K562 (cell line): ENCODE results near the gene CDK14. TPM values are rescaled to one million over a fixed set of nuclear protein-coding genes. Genes with fewer than 3 reads are reported as not detected.

Experiments used
- ATAC-seq: fragments of 200-7000 bp; cut with Tn5 transposase; 3 replicates; pipeline ENCODE4 v1.9.1; 2020; ENCODE audit warnings: moderate library complexity
- BruUV-seq: library from RNA; stranded (reverse); fragments of 400-500 nt; replicated peaks from 2 replicates; lab custom pipeline; 2021; lab: Mats Ljungman, UMichigan
- CTCF ChIA-PET: fragments of 300-600 bp; formaldehyde crosslinking; extraction: SDS; loops from one replicate; lab custom pipeline; 2021; ENCODE audit warnings: low intra/inter-chr PET ratio; lab: Yijun Ruan, JAX
- POLR2A ChIA-PET: fragments of 300-600, 350-650 bp; sonication (Branson Sonifier 250); formaldehyde crosslinking; extraction: SDS; loops from one replicate; lab custom pipeline; 2021; ENCODE audit warnings: antibody characterized with exemption, inconsistent platforms; lab: Yijun Ruan, JAX
- DNase-seq, 4 experiments: peaks; one replicate each; pipeline versions ENCODE4 v3.0.0 to v3.0.0-alpha.2; 2011 to 2018; ENCODE audit warnings: low spot score in 3 of 4, mixed read lengths in 3 of 4; ENCODE audit errors: extremely low read depth in 1 of 4
- FAIRE-seq: peaks from 2 replicates; lab custom pipeline; 2011; peaks lifted over from hg19 to GRCh38; lab: Jason Lieb, UNC
- H2AFZ ChIP-seq: 2 replicates; pipeline ENCODE4 v1.6.0; 2011; ENCODE audit warnings: low read depth, low read length, control low read depth, inconsistent platforms
- H3K27ac ChIP-seq: fragments of 200-600 bp; 3 replicates; pipeline ENCODE4 v1.8.0; 2011; ENCODE audit warnings: low read depth, mild to moderate bottlenecking, control low read depth, inconsistent platforms, low read length, moderate library complexity, mixed read lengths; ENCODE audit errors: extremely low read depth
- H3K27me3 ChIP-seq, 2 experiments: fragments of 300-600 bp in 1 of 2; 2 replicates in 1 of 2; 3 replicates in 1 of 2; pipeline versions ENCODE4 v1.6.0 to v1.8.0; 2011; ENCODE audit warnings: inconsistent platforms in 2 of 2, low read length in 2 of 2, mild to moderate bottlenecking in 1 of 2, mixed read lengths in 1 of 2, moderate library complexity in 1 of 2; ENCODE audit not compliant: control insufficient read depth in 2 of 2, insufficient read depth in 2 of 2
- H3K36me3 ChIP-seq: fragments of 300-600 bp; 3 replicates; pipeline ENCODE4 v1.8.0; 2011; ENCODE audit warnings: mild to moderate bottlenecking, low read length, inconsistent platforms; ENCODE audit not compliant: control insufficient read depth, insufficient read depth
- H3K4me1 ChIP-seq, 2 experiments: fragments of 200-600 bp in 1 of 2; replicated peaks in 1 of 2; 2 replicates in 1 of 2; 3 replicates in 1 of 2; pipeline versions ENCODE4 v1.5.1 to v1.8.0; 2011; ENCODE audit warnings: inconsistent platforms in 2 of 2, low read length in 2 of 2, mild to moderate bottlenecking in 1 of 2, mixed read lengths in 1 of 2, moderate library complexity in 1 of 2; ENCODE audit not compliant: control insufficient read depth in 2 of 2, insufficient read depth in 2 of 2
- H3K4me2 ChIP-seq: 2 replicates; pipeline ENCODE4 v1.6.1; 2011; ENCODE audit warnings: low read length, control low read depth, inconsistent platforms, mixed read lengths; ENCODE audit not compliant: insufficient read depth
- H3K4me3 ChIP-seq: fragments of 200-600 bp; sonication (generic), shearing (Covaris generic); 2 replicates; pipeline ENCODE4 v1.5.1; 2016; ENCODE audit warnings: control low read depth, inconsistent platforms
- H3K79me2 ChIP-seq: fragments of 200-600 bp; 3 replicates; pipeline ENCODE4 v1.8.0; 2011; ENCODE audit warnings: low read length, inconsistent platforms; ENCODE audit not compliant: control insufficient read depth, insufficient read depth
- H3K9ac ChIP-seq, 2 experiments: 2 replicates each; pipeline versions ENCODE4 v1.6.0 to v1.6.1; 2011; ENCODE audit warnings: low read depth in 2 of 2, low read length in 2 of 2, control low read depth in 1 of 2, inconsistent platforms in 1 of 2, mild to moderate bottlenecking in 1 of 2, mixed read lengths in 1 of 2; ENCODE audit not compliant: insufficient read depth in 1 of 2
- H3K9me1 ChIP-seq: one replicate; pipeline ENCODE4 v1.6.0; 2011; ENCODE audit warnings: inconsistent platforms, mild to moderate bottlenecking, low read length, moderate library complexity; ENCODE audit not compliant: control insufficient read depth, insufficient read depth
- H3K9me3 ChIP-seq: replicated peaks from 2 replicates; pipeline ENCODE4 v1.5.1; 2011; ENCODE audit warnings: low read depth, low read length, inconsistent platforms; ENCODE audit not compliant: control insufficient read depth, insufficient read depth
- H4K20me1 ChIP-seq: replicated peaks from 2 replicates; pipeline ENCODE4 v1.6.1; 2011; ENCODE audit warnings: low read length, inconsistent platforms, mixed read lengths; ENCODE audit not compliant: control insufficient read depth, insufficient read depth
- ARID2 ChIP-seq: fragments of 450-650 bp; IDR thresholded peaks from 2 replicates; pipeline ENCODE4 v1.6.1; 2017; ENCODE audit warnings: antibody characterized with exemption, mild to moderate bottlenecking
- EHMT2 ChIP-seq: fragments of 450-650 bp; IDR thresholded peaks from 2 replicates; pipeline ENCODE4 v1.6.1; 2018; ENCODE audit warnings: antibody characterized with exemption
- FOXJ2 ChIP-seq: fragments of 200-800 bp; sonication (Bioruptor generic); IDR thresholded peaks from 2 replicates; pipeline ENCODE4 v1.6.1; 2016; ENCODE audit warnings: missing genetic modification characterization, missing compliant biosample characterization
- HEY1 ChIP-seq: fragments of 250-450 bp; sonication (Bioruptor Pico); IDR thresholded peaks from 2 replicates; pipeline ENCODE4 v1.5.0; 2020; ENCODE audit warnings: mild to moderate bottlenecking, moderate library complexity, borderline replicate concordance
- HMG20B ChIP-seq: fragments of 250-450 bp; sonication (Bioruptor Pico); IDR thresholded peaks from 2 replicates; pipeline ENCODE4 v1.5.0; 2021; ENCODE audit warnings: mild to moderate bottlenecking
- HNRNPL ChIP-seq: fragments of 200-400 bp; formaldehyde crosslinking; IDR thresholded peaks from 2 replicates; pipeline ENCODE4 v1.6.1; 2017; ENCODE audit warnings: low read depth, mild to moderate bottlenecking, low read length
- IRF9 ChIP-seq: fragments of 450-650 bp; IDR thresholded peaks from 2 replicates; pipeline ENCODE4 v1.6.1; 2016; ENCODE audit warnings: missing biosample characterization, missing genetic modification characterization
- KLF6 ChIP-seq: fragments of 250-450 bp; sonication (Bioruptor Pico); IDR thresholded peaks from 2 replicates; pipeline ENCODE4 v1.4.0; 2020; ENCODE audit warnings: mild to moderate bottlenecking, moderate library complexity, borderline replicate concordance
- NRF1 ChIP-seq, 2 experiments: fragments of 450-650 bp; IDR thresholded peaks in 1 of 2; conservative IDR thresholded peaks in 1 of 2; 2 replicates each; pipeline ENCODE4 v1.6.1; 2014; ENCODE audit warnings: mild to moderate bottlenecking in 2 of 2
- RBM25 ChIP-seq: fragments of 200-400 bp; formaldehyde crosslinking; IDR thresholded peaks from 2 replicates; pipeline ENCODE4 v1.6.1; 2018; ENCODE audit warnings: low read length, low read depth, moderate library complexity; ENCODE audit not compliant: severe bottlenecking
- SAFB ChIP-seq: fragments of 200-400 bp; formaldehyde crosslinking; IDR thresholded peaks from 2 replicates; pipeline ENCODE4 v1.6.1; 2017; ENCODE audit warnings: low read depth, low read length, borderline replicate concordance
- TCF15 ChIP-seq: fragments of 250-450 bp; sonication (Bioruptor Pico); IDR thresholded peaks from 2 replicates; pipeline ENCODE4 v1.8.0; 2022; ENCODE audit warnings: moderate library complexity, mild to moderate bottlenecking, inconsistent platforms
- TFAP4 ChIP-seq: sonication (generic); formaldehyde crosslinking; IDR thresholded peaks from 2 replicates; pipeline ENCODE4 v1.8.0; 2022; ENCODE audit warnings: missing genetic modification reagents, mild to moderate bottlenecking, moderate library complexity, borderline replicate concordance
- ZNF143 ChIP-seq: sonication (generic); formaldehyde crosslinking; IDR thresholded peaks from 2 replicates; pipeline ENCODE4 v1.9.0; 2022; ENCODE audit warnings: mild to moderate bottlenecking, missing genetic modification reagents
- ZNF217 ChIP-seq: sonication (generic); formaldehyde crosslinking; IDR thresholded peaks from 2 replicates; pipeline ENCODE4 v1.8.0; 2022; ENCODE audit warnings: mild to moderate bottlenecking, missing genetic modification reagents
- ZNF583 ChIP-seq: fragments of 250-450 bp; sonication (Bioruptor Pico); IDR thresholded peaks from 2 replicates; pipeline ENCODE4 v1.4.0; 2020
- in situ Hi-C: fragments of 300-500 bp; cut with MboI; formaldehyde crosslinking; loops from 4 replicates; pipeline ENCODE4 v1.15.0; 2018; ENCODE audit warnings: inconsistent platforms, mixed read lengths
- intact Hi-C: fragments of 100-400 bp; cut with micrococcal nuclease; formaldehyde crosslinking; loops from 2 replicates; pipeline ENCODE4 v1.14.2; 2022
- polyA plus RNA-seq, 8 experiments: library from polyadenylated mRNA; depleted of rRNA in 4 of 8; stranded (reverse) in 5 of 8; unstranded in 3 of 8; fragments of >200 nt; fragmentation: Nextera tagmentation in 2 of 8; fragmentation: Illumina TruSeq in 1 of 8; extraction: Ambion mirVana in 2 of 8; extraction: Trizol in 1 of 8; gene quantifications; 2 replicates each; pipeline versions ENCODE4 v1.2.1 to v1.2.3, GENCODE V29; 2011 to 2014; ENCODE audit warnings: inconsistent platforms in 1 of 8, missing spikeins in 1 of 8
- total RNA-seq, 7 experiments: library from RNA; depleted of rRNA in 6 of 7; stranded (reverse); fragments of >200 nt in 6 of 7; fragmentation: Illumina TruSeq in 2 of 7; extraction: Trizol in 2 of 7; gene quantifications; 2 replicates each; pipeline versions ENCODE4 v1.2.1 to v1.2.3, GENCODE V29; 2011 to 2021; ENCODE audit warnings: low replicate concordance in 1 of 7

The CDK14 gene
- total and polyA plus RNA-seq, 9 of the 15 experiments (the other 6 are each of a cell fraction or from before 2014, with no cell fraction given) = 0.03 to 0.91 (median 0.16) TPM

GRCh38 chr7:90723866-90724265 is 127.7 kb downstream of the CDK14 start:
- Histone ChIP-seq H4K20me1 (no peaks in the 10 kb centered on the region), H3K9me3 (no peaks in the 10 kb centered on the region), H3K27ac (no peak overlapping the region), H3K79me2 (no peaks in the 10 kb centered on the region), H3K27me3 (no peaks in the 10 kb centered on the region), H3K9me1 (no peaks in the 10 kb centered on the region), H3K36me3 (no peaks in the 10 kb centered on the region), H2AFZ (no peak overlapping the region), H3K4me2 (no peak overlapping the region), H3K9ac (no peak overlapping the region), H3K4me1 (no peaks in the 10 kb centered on the region), H3K4me3 (no peak overlapping the region)
- ChIA-PET CTCF (no interaction called here), POLR2A (no interaction called here)
- no TSS peak for BruUV-seq
- no peak for DNase-seq
- in situ Hi-C loops (no loop called here), intact Hi-C loops (no loop called here)
- no peak for FAIRE-seq
- TF ChIP-seq HNRNPL = no peak
- TF ChIP-seq KLF6 (CRISPR knock-in tag) = no peak
- no peak for TF ChIP-seq RBM25
- TF ChIP-seq FOXJ2 (tag) = no peak
- TF ChIP-seq NRF1 (conservative IDR thresholded peaks at IDR 0.05 in 1 of 2, IDR thresholded peaks at IDR 0.05 in 1 of 2) = no peak
- no peak for TF ChIP-seq HMG20B
- TF ChIP-seq IRF9 (tag) = no peak
- no peak for TF ChIP-seq ZNF217
- no peak for TF ChIP-seq TFAP4 (CRISPR knock-in tag)
- no peak for TF ChIP-seq TCF15
- TF ChIP-seq EHMT2 = no peak
- TF ChIP-seq ZNF583 = no peak
- no peak for TF ChIP-seq ZNF143 (CRISPR knock-in tag)
- TF ChIP-seq ARID2 = no peak
- no peak for TF ChIP-seq SAFB
- TF ChIP-seq HEY1 = no peak
- ATAC-seq = no peak
